Suppressor macrophage treated with lipopolysaccharide for 1 hour (primary cell): ENCODE results near the gene TNFAIP1.
"Not testable (repeated sequence)": the region's sequence is repeated elsewhere in the genome, so short reads cannot be mapped to it uniquely, and the experiment has no call there.

Experiments used
- DNase-seq, 3 donors: peaks; one replicate each; pipeline ENCODE4 v3.0.0-alpha.2; 2020 to 2022

TNFAIP1 gene

GRCh38 chr17:28335201-28335958 lies at the start of gene TNFAIP1, which contains the start of gene IFT20:
Gene TNFAIP1, plus strand, starts transcription at chr17:28335761. Its CDS starts 3,761 bp downstream, at chr17:28339522.
Gene IFT20, minus strand, starts transcription at chr17:28335472. Its CDS starts 3,487 bp downstream, at chr17:28331985.
- DNase-seq = peak; percentile 99 to 100 (median 99)

GRCh38 chr17:28285965-28286364 lies 49.6 kb upstream of the TNFAIP1 start:
- DNase-seq = no peak

DNA sequence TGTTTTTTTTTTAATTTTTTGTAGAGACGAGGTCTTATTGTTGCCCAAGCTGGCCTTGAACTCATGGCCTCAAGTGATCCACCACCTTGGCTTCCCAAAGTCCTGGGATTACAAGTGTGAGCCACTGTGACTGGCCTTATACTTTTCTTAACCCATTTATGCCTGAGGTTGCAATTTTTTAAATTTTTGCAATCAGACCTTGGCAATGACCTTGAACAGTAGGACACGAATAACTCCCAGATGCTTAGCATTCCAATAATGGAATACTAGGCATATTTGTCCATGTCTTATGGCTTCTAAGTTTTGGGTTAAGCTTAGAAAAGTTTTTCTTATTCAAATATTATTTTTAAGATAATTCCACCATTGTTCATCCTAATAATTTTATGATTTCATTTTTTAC lies 44.9 kb upstream of the TNFAIP1 start:
- no peak for DNase-seq

DNA sequence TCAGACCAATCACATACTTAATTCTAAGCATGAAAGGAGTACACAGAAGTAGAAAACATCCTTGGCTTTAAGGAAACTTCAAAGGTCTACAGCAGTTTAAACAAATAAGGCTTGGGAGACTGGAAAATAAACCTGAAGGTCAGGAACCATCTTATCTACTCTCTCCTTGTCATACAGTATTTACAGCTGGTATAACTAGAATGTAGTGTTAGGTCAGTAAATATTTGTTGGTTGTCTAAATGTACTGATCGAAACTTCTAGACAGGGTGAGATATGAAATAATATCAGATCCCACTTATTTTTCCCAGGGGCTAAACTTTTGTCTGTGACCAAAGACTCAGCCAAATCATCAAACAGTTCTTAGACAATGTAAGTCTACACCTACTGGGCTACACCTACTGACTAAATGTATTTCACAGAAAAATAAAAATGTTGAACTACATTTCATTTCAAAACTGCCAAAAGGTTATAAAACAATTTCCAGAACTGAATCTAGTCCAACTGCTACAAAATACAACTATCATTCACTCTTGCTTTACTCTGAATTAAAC lies 43.7 kb upstream of the TNFAIP1 start:
- DNase-seq = no peak

- DNase-seq = not testable (repeated sequence)
Observed at GRCh38 chr17:28292878-28293277, 42.7 kb upstream of the TNFAIP1 start.

- peak in 2 of 3 donors; percentile 7 to 31 for DNase-seq
Observed at GRCh38 chr17:28293994-28294393, 41.6 kb upstream of the TNFAIP1 start.

- no peak for DNase-seq
Observed at GRCh38 chr17:28295677-28296578, 39.6 kb upstream of the TNFAIP1 start.

DNA sequence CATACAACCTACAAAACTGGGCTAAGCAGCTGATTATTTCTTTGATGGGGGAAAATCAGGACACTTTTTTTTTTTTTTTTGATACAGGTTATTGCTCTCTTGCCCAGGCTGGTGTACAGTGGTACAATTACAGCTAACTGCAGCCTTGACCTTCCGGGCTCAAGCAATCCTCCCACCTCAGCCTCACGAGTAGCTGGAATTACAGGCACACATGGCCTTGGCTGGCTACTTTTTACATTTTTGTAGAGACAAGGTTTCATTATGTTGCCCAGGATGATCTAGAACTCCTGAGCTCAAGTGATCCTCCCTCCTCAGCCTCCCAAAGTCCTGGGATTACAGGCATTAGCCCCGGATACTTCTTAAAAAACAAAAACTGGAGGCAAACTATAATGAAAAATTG lies 37.1 kb upstream of the TNFAIP1 start:
- DNase-seq = no peak

- DNase-seq = no peak
Observed at GRCh38 chr17:28306954-28307401, 28.6 kb upstream of the TNFAIP1 start.

DNA sequence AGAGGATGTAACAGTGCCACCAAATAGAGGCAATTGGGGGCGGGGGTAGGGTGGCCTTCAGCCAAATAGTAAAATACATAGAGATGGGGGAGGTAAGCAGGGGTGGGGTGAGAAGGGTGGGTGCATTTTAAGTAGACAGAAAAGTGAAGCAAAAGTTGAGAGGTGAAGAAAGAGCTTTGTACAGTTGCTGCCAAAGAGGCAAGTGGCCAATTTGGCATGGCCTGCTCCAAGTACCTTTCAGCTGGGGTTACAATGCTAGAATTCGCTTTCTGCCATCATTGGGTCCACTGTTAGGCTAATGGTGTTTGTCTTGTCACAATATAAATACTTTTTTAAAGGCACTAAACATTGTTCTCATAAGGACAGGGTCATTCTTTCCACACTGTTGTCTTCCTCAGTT lies 21.7 kb upstream of the TNFAIP1 start:
- no peak for DNase-seq

DNA sequence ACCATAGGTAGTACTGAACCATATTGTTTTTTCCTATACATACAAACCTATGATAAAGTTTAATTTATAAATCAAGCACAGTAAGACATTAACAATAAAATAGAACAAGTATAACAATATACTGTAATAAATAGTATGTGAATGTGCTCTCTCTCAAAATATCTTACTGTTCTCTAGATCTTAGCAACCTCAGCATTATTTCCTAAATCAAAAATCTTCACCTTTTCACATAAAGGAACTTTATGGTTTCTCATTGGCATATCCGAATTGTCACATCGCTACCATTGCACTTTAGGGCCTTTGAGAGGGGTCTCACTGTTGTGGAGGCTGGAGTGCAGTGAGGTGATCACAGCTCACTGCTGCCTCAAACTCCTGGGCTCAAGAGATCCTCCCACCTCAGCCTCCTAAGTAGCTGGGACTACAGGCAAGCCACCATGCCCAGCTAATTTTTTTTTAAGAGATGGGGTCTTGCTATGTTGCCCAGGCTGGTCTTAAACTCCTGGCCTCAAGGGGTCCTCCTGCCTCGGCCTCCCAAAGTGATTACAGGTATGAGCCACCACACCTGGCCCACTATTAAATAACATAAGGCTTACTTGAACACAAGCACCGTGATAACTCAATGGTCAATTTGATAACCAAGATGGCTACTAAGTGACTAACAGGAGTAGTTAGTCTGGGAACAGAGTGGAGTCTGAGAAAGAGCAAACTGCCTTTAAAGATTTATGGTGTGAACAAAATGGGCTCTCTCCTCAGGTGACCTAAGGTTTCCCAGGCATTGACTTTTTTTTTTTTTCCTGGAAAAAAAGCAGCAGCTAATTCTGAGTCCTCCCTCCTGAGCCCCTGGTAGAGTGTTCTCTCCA lies 19.5 kb upstream of the TNFAIP1 start:
- DNase-seq = no peak

GRCh38 chr17:28317099-28317965 lies 18.2 kb upstream of the TNFAIP1 start:
- DNase-seq = no peak

GRCh38 chr17:28317966-28318758 lies 17.4 kb upstream of the TNFAIP1 start:
- DNase-seq = no peak

DNA sequence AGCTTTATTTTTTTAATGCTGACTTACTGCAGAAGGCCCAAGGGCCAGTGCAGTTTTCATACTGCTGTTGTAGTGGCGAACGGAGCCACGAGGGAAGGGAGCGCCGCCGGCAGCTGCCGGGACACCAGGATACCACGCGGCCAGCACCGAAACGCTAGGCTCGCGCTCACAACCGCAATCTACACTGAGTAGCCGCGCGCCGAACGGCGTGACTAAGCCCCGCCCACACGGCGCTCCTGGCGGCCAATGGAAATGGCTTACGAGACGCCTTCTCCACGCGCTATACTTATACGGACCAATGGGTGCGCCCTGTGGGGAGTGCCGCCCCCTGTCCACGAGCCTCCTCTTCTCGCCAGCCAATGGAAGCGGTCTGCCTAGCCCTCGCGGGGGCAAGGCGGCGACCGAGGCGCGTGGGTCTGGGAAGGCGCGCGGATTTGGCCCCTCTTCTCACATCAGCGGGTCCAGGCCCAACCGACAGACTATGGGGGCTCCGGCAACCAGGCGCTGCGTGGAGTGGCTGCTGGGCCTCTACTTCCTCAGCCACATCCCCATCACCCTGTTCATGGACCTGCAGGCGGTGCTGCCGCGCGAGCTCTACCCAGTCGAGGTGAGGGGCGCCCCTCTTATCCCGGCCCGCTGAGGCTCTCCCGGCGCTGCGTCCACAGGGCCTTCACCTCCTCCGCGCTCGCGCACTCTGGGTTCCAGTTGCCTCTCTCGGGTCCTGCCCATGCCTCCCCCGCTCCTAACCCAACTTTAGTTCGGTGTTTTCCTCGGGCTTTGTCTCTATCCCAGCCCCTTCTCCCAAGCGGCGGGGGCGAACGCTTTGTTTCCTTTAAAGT lies 16.6 kb upstream of the TNFAIP1 start, which contains the start of gene TMEM97:
TSS of gene TMEM97 (plus strand) at position 442 of the 839 bp plus-strand sequence. CDS start at position 482, 40 bp downstream.
- peak; percentile 98 to 99 (median 99) for DNase-seq

- no peak for DNase-seq
Observed at GRCh38 chr17:28319598-28319935, 16.0 kb upstream of the TNFAIP1 start.

- no peak for DNase-seq
Observed at GRCh38 chr17:28320215-28321061, 15.1 kb upstream of the TNFAIP1 start.

DNA sequence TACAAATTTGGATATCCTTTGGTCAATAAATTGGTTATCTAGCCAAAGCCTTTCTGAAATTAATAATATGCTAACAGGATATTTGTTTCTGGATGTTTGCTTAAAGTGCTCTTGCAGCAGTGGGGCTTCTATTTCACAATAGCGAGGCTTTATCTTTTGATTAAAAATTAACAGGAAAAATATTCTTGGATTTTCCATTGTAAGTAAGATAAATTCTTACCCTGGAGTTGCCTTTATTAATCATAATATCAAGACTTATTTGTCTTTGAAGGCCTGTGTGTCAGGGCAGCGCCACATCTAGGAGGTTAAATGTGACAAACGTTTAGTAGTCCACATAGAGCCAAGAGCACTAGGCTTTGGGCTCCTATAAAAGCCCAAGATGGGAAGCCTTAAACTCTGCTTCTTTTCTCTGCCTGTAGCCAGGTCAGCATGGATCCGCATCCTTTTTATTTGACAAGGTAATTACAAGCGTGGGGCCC lies 11.3 kb upstream of the TNFAIP1 start:
- DNase-seq = no peak

DNA sequence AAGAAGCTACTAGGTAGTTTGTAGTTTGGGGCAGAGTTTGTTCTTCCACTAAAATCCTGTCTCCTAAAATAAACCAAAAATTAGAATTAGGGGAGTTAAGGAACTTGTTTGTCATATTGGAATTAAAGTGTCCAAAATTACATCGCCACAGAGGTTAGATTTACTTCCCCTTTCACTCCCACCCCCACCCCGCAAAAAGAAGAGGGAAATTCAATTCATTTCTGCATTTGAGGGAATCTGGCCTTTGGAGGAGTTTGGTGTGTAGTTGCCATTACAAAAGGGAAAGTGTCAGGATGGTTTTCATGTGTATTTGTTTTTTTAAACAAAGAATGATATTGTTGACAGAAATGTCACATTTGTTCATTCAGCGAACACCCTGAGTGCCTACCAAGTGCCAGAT lies 10.8 kb upstream of the TNFAIP1 start:
- DNase-seq = peak; percentile 48 to 70 (median 66)
